Stimulated activated CD8-positive, alpha-beta memory T cell treated with anti-CD3 and anti-CD28 coated beads, Interleukin-15, amount 100 ng/mL, for 4 hours (primary cell): ENCODE measurements around the gene HTD2.

Experiments
- DNase-seq, 2 donors: peaks; one replicate each; pipeline ENCODE4 v3.0.0-alpha.2; 2020; ENCODE audit warnings: low read depth in 2 of 2

Gene HTD2

GRCh38 chr3:58357402-58357801 is 51.1 kb downstream of the HTD2 start:
- DNase-seq: no peak

GRCh38 chr3:58358092-58358491 is 51.8 kb downstream of the HTD2 start:
- DNase-seq: no peak

- DNase-seq: no peak
Observed at GRCh38 chr3:58358808-58359207, 52.5 kb downstream of the HTD2 start.

- no peak for DNase-seq
Observed at GRCh38 chr3:58359621-58360020, 53.3 kb downstream of the HTD2 start.

GRCh38 chr3:58361866-58362265 is 55.5 kb downstream of the HTD2 start:
- no peak for DNase-seq

GRCh38 chr3:58366699-58367098 is 60.4 kb downstream of the HTD2 start:
- DNase-seq: no peak

GRCh38 chr3:58369038-58369437 is 62.7 kb downstream of the HTD2 start:
- DNase-seq: no peak
